Testis (tissue), 3 donors: ENCODE results near the gene KLF13. TPM values are rescaled to one million over a fixed set of nuclear protein-coding genes. Genes with fewer than 3 reads are reported as not detected.

Experiments used
- DNase-seq: peaks from one replicate; pipeline ENCODE4 v3.0.0-alpha.2; 2019
- H3K27ac ChIP-seq, 2 donors: fragments of 200-600 bp; sonication (generic); one replicate each; pipeline ENCODE4 v1.5.1; 2019
- H3K27me3 ChIP-seq: fragments of 200-600 bp; sonication (generic); one replicate; pipeline ENCODE4 v1.5.1; 2019
- H3K36me3 ChIP-seq: fragments of 200-600 bp; sonication (generic); one replicate; pipeline ENCODE4 v1.5.1; 2017; ENCODE audit warnings: low read depth; ENCODE audit errors: missing control alignments
- H3K4me1 ChIP-seq: fragments of 200-600 bp; sonication (generic); one replicate; pipeline ENCODE4 v1.5.1; 2019
- H3K4me3 ChIP-seq, 2 donors: fragments of 200-600 bp; sonication (generic); one replicate each; pipeline ENCODE4 v1.5.1; 2017 to 2019
- H3K9me3 ChIP-seq: fragments of 200-600 bp; sonication (generic); one replicate; pipeline ENCODE4 v1.5.1; 2017
- POLR2A ChIP-seq: fragments of 450-650 bp; IDR thresholded peaks from one replicate; pipeline ENCODE4 v1.6.1; 2017; ENCODE audit warnings: antibody characterized with exemption, mild to moderate bottlenecking, moderate library complexity
- WGBS, 2 donors: methylation state at CpG; one replicate each; pipeline ENCODE4 v1.1.5; 2018; 5-methylcytosine and 5-hydroxymethylcytosine counted together
- intact Hi-C: fragments of 100-400 bp; cut with DNase I; formaldehyde crosslinking; loops from one replicate; pipeline ENCODE4 v1.15.1; 2023; ENCODE audit warnings: low total_unique reads
- polyA plus RNA-seq: library from polyadenylated mRNA; stranded (reverse); fragments of 350-450 nt; fragmentation: Illumina TruSeq; extraction: RNeasy Lipid Tissue Mini Kit (QIAGEN cat#74804); gene quantifications from one replicate; pipeline ENCODE4 v1.2.3, GENCODE V29; 2014; ENCODE audit warnings: low read depth, low replicate concordance; ENCODE audit not compliant: insufficient read depth
- total RNA-seq, 2 donors: library from RNA; depleted of rRNA; stranded (reverse); fragments of >200 nt; gene quantifications; one replicate each; pipeline ENCODE4 v1.2.3, GENCODE V29; 2016
- TF ChIP-seq, protein P1 (sequence below), 3 experiments: fragments of 450-650 bp in 2 of 3; fragments of 200-600 bp in 1 of 3; sonication (generic) in 1 of 3; IDR thresholded peaks; one replicate each; pipeline ENCODE4 v1.5.1; 2016 to 2019; ENCODE audit warnings: antibody characterized with exemption in 3 of 3, mild to moderate bottlenecking in 2 of 3, moderate library complexity in 1 of 3

KLF13 gene
- total and polyA plus RNA-seq, 3 donors from 2014 or later = 41.9 to 61.7 (median 45.7) TPM

DNA sequence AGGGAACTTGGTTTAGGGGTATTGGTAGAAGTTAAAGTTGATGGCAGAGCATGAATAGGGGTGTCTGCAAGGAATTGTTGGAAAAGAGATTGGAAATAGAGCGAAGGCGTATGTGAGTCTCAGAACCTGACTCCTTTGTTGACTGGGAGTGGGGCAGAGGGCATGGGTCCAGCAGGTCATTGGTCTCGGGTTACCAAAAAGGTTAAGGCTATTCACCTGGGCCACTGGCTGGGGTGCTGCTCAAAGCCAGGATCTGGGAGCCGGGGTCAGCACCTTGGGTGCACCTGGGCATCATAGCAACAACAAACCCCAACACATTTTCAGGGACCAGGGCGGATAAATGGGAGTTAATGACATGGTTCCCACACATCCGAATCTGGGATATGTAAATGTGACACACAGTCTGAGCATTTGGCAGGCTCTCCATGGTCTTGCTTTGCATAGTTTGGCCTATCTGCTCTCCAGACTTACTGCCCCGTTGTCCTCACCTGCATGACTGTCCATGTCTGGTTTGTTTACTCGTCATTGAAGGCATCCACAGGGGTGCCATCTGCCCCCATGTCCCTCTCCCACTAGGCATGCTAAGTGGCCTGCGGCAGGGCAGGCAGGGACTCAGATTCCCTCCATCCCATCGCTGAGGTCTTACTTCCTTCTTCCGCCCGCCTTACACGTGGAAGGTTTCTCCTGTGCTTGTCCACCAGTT lies 10.1 kb downstream of the KLF13 start:
- DNase-seq = no peak
- H3K36me3 ChIP-seq = no peaks in the 10 kb centered on the region
- TF ChIP-seq POLR2A = no peak
- TF ChIP-seq, protein P1, sequence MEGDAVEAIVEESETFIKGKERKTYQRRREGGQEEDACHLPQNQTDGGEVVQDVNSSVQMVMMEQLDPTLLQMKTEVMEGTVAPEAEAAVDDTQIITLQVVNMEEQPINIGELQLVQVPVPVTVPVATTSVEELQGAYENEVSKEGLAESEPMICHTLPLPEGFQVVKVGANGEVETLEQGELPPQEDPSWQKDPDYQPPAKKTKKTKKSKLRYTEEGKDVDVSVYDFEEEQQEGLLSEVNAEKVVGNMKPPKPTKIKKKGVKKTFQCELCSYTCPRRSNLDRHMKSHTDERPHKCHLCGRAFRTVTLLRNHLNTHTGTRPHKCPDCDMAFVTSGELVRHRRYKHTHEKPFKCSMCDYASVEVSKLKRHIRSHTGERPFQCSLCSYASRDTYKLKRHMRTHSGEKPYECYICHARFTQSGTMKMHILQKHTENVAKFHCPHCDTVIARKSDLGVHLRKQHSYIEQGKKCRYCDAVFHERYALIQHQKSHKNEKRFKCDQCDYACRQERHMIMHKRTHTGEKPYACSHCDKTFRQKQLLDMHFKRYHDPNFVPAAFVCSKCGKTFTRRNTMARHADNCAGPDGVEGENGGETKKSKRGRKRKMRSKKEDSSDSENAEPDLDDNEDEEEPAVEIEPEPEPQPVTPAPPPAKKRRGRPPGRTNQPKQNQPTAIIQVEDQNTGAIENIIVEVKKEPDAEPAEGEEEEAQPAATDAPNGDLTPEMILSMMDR (IDR thresholded peaks at IDR 0.05) = no peak
- intact Hi-C loops = no loop called here
- peak overlapping the region; percentile 41 to 70 for H3K27ac ChIP-seq
- H3K9me3 ChIP-seq = no peaks in the 10 kb centered on the region
- H3K27me3 ChIP-seq = no peaks in the 10 kb centered on the region
- no peak overlapping the region for H3K4me3 ChIP-seq
- WGBS, 2 donors = 75 to 77% methylated on average over 10 to 13 of the region's 13 CpGs
- peaks cover 84% of the 10 kb centered on the region for H3K4me1 ChIP-seq

DNA sequence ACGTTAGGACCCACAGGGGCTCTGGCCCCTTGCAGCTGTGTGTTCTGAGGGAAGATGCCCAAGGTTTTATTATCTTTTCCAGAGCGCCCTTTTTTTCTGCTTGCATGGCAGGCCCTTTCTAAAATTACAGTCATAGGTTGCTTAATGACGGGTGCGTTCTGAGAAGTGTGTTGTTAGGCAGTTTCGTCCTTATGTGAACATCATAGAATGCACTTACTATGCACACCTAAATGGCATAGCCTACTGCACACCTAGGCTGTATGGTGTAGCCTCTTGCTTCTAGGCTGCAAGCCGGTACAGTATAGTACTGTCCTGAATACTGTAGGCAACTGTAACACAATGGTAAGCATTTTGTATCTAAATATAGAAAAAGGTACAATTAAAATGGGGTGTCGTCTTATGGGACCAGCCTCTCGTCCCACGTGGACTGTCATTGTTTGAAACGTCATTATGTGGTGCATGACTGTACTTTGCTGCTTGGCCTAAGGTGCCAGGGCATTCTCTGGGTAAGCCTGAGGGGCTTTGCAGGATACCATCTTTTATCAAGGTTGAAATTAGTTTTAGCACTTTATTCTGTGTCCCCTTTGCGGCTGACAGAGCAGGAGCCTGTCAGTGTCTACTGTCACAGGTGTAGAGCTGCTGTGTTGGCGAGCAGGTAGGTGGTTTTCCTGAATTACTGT lies 10.9 kb downstream of the KLF13 start:
- intact Hi-C loops = no loop called here
- no peaks in the 10 kb centered on the region for H3K9me3 ChIP-seq
- no peak for DNase-seq
- H3K4me3 ChIP-seq = no peak overlapping the region
- 73 to 78% methylated on average over 12 of the region's 12 CpGs for WGBS, 2 donors
- TF ChIP-seq, protein P1 (IDR thresholded peaks at IDR 0.05) = no peak
- TF ChIP-seq POLR2A = no peak
- peaks cover 77% of the 10 kb centered on the region for H3K4me1 ChIP-seq
- H3K27ac ChIP-seq = peak overlapping the region; percentile 41 to 87
- H3K36me3 ChIP-seq = no peaks in the 10 kb centered on the region
- no peaks in the 10 kb centered on the region for H3K27me3 ChIP-seq

DNA sequence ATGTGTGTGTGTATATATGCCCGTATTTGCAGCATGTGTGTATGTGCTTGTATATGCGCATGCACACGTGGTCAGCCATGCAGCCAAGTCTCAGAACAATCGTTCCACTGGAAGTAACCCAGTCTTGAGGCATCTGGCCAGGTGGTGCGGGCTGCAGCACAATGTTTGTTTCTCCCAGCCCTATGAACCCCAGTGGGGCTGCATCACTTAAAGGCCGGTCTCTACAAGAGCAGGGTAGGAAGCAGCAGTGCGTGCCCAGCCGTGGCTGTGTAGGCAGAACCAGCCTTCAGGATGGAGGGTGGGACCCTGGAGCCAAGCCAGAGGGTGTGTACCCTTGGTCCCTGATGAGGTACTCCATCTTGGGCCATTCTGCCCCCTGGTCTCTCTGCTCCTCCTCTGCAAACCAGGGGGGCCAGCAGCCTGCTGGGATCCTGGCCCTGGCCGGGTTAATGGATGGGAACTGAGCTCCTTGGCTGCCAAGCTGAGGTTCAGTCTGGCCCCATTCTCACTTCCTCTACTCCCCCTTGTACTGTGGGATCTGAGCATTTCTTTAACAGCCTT lies 11.8 kb downstream of the KLF13 start:
- H3K36me3 ChIP-seq = no peaks in the 10 kb centered on the region
- DNase-seq = peak; percentile 58
- intact Hi-C loops = no loop called here
- TF ChIP-seq, protein P1 (IDR thresholded peaks at IDR 0.05) = no peak
- no peak for TF ChIP-seq POLR2A
- H3K4me1 ChIP-seq = peaks cover 75% of the 10 kb centered on the region
- no peaks in the 10 kb centered on the region for H3K27me3 ChIP-seq
- 34 to 47% methylated on average over 6 to 9 of the region's 9 CpGs for WGBS, 2 donors
- H3K9me3 ChIP-seq = no peaks in the 10 kb centered on the region
- H3K4me3 ChIP-seq = no peak overlapping the region
- peak overlapping the region; percentile 64 to 87 for H3K27ac ChIP-seq

DNA sequence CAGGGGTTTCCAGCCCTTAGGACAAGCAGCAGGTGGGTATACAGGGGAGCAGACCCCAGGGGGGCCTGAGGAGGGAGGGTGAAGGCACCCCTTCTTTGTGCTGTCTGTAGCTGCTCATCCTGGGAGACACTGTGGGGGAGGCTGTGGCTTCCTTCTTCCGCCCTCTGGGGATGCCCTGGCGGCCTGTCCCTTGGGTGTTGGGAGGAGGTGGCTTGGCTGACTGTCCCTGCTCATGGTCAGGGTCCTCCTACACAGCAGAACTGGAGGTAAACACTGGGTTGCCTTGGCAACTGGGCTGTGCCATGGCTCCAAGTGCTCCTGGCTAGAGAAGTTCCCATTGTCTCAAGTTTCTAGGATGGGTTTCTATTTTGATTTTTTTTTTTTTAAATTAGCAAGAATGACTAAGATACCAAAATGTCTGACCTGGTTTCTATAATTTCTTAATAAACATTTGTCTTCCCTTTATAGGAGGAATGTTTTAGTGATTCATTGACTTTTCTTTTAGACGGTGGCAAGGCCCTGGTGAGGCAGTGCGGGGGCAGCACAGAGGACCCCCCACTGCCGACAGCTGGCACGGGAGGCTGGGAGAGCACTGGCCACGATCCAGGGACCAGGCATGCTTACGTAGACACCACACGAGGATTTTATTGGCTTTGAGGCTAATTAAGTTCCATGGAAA lies 12.4 kb downstream of the KLF13 start:
- TF ChIP-seq POLR2A = no peak
- TF ChIP-seq, protein P1 (IDR thresholded peaks at IDR 0.05) = no peak
- Histone ChIP-seq H3K36me3 (no peaks in the 10 kb centered on the region), H3K27me3 (no peaks in the 10 kb centered on the region), H3K4me3 (no peak overlapping the region), H3K9me3 (no peaks in the 10 kb centered on the region), H3K27ac (peak overlapping the region; percentile 64 to 87), H3K4me1 (peaks cover 82% of the 10 kb centered on the region)
- 29 to 68% methylated on average over 8 to 9 of the region's 9 CpGs for whole genome bisulfite sequencing, 2 donors
- DNase-seq = peak; percentile 95
- intact Hi-C loops = no loop called here
